ENCODE results near the gene FHOD3. TPM values are rescaled to one million over a fixed set of nuclear protein-coding genes. Genes with fewer than 3 reads are reported as not detected.

The FHOD3 gene
- total and polyA plus RNA-seq, 10 donors = 1.2 to 2.7 (median 1.9) TPM

DNA sequence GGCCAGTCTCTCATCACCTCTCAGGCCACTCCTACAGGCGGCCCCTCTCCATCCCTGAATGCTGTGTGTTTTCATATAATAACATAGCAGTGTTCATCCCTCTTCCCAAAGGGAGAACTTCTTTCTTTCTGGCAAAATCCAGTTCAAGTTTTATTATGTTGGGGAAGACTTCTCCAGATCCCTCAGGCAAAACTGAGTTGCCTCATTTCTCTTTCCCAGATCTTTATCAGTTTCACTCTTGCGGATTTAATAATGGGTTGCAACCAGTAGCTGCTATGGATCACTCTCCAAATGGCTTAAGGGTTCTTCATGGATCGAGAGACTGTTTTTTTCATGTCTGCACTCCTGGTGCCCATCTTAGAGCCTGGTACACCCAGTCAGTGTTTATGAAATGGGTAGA, 129.9 kb downstream of the FHOD3 start:
- intact Hi-C loops (cut with DNase I; ENCODE audit: low total_unique reads) = no loop called here
- 82 to 93% (median 88%) methylated on average over 3 of the region's 3 CpGs for WGBS, 5 donors
- DNase-seq = no peak

DNA sequence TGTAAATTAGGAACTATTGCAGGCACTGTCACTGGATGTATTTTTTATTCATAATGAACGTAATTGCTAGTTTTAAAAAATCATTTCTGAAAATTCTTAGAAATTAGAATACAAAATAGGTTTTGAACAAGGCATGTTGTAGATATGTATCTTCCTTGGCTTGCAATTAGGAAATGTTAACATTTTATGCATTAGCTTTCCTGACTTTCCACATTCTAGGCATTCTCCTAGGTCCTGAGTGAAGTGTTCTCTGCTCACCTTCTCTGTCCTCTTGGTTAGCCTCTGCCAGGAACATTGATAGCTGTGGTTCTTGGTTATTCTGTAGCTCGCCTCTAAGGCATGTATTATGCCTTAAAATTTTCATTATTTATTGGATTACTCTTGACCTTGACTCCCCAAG, 130.3 kb downstream of the FHOD3 start:
- intact Hi-C loops (cut with DNase I; ENCODE audit: low total_unique reads) = no loop called here
- no peaks in the 10 kb centered on the region for H3K4me1 ChIP-seq
- H3K4me3 ChIP-seq = no peak overlapping the region
- WGBS, 5 donors = 68 to 84% (median 77%) methylated on average over 2 of the region's 2 CpGs
- no peaks in the 10 kb centered on the region for H3K36me3 ChIP-seq
- no peaks in the 10 kb centered on the region for H3K9me3 ChIP-seq
- DNase-seq = no peak
- no peak overlapping the region for H3K27ac ChIP-seq
- peaks cover 0 to 5% (median 0%) of the 10 kb centered on the region in 7 donors for H3K27me3 ChIP-seq (replicated peaks in 1 of 7)
- TF ChIP-seq, protein P1, sequence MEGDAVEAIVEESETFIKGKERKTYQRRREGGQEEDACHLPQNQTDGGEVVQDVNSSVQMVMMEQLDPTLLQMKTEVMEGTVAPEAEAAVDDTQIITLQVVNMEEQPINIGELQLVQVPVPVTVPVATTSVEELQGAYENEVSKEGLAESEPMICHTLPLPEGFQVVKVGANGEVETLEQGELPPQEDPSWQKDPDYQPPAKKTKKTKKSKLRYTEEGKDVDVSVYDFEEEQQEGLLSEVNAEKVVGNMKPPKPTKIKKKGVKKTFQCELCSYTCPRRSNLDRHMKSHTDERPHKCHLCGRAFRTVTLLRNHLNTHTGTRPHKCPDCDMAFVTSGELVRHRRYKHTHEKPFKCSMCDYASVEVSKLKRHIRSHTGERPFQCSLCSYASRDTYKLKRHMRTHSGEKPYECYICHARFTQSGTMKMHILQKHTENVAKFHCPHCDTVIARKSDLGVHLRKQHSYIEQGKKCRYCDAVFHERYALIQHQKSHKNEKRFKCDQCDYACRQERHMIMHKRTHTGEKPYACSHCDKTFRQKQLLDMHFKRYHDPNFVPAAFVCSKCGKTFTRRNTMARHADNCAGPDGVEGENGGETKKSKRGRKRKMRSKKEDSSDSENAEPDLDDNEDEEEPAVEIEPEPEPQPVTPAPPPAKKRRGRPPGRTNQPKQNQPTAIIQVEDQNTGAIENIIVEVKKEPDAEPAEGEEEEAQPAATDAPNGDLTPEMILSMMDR (IDR thresholded peaks at IDR 0.05 in 8 of 11, conservative IDR thresholded peaks at IDR 0.05 in 3 of 11) = no peak
- TF ChIP-seq POLR2AphosphoS5 (IDR thresholded peaks at IDR 0.05) (no peak), POLR2A (IDR thresholded peaks at IDR 0.05) (no peak)

More for the DNA sequence above, 129.9 kb downstream of the FHOD3 start:
- Histone ChIP-seq H3K9me3 (no peaks in the 10 kb centered on the region), H3K4me3 (no peak overlapping the region), H3K27me3 (replicated peaks in 1 of 7) (peaks cover 0 to 5% (median 0%) of the 10 kb centered on the region in 7 donors), H3K4me1 (no peaks in the 10 kb centered on the region), H3K27ac (no peak overlapping the region), H3K36me3 (no peaks in the 10 kb centered on the region)
- TF ChIP-seq POLR2AphosphoS5 (IDR thresholded peaks at IDR 0.05) (no peak), POLR2A (IDR thresholded peaks at IDR 0.05) (no peak)
- TF ChIP-seq, protein P1 (IDR thresholded peaks at IDR 0.05 in 8 of 11, conservative IDR thresholded peaks at IDR 0.05 in 3 of 11) = no peak

DNA sequence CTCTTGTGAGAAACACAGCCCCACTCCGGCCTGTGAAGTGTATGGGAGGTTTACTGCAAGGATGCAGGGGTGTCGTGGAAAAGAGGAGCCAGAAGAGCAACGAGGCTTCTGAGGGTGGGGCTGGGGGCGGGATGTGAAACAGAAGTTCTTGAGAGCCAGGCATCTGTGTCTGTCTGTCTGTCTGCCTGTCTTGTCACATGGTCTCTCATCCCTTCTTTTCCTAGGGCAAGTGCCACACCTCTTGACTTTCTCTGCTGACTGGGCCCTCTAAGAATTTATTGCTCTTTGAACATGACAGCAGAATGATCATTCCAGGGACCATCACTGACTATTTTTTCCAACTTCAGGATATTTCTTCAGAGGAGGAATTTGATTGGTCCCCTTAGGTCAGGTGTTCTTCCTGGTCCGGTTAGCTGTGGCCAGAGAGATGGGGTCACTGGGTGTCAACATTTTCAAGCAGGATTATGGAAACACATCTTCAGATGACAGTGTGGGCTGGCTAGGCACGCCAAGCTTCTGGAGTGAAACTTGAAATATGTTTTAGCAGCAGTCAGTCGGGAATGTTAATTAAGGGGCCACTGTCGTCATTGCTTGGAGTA, 131.0 kb downstream of the FHOD3 start:
- no peaks in the 10 kb centered on the region for H3K9me3 ChIP-seq
- DNase-seq = no peak
- intact Hi-C loops (cut with DNase I; ENCODE audit: low total_unique reads) = no loop called here
- no peaks in the 10 kb centered on the region for H3K36me3 ChIP-seq
- H3K4me1 ChIP-seq = no peaks in the 10 kb centered on the region
- H3K27me3 ChIP-seq (replicated peaks in 1 of 7) = peaks cover 0 to 5% (median 0%) of the 10 kb centered on the region in 7 donors
- no peak overlapping the region for H3K4me3 ChIP-seq
- no peak overlapping the region for H3K27ac ChIP-seq
- WGBS, 5 donors = 71 to 79% (median 77%) methylated on average over 8 of the region's 8 CpGs
- TF ChIP-seq POLR2AphosphoS5 (IDR thresholded peaks at IDR 0.05) (no peak), POLR2A (IDR thresholded peaks at IDR 0.05) (no peak)
- TF ChIP-seq, protein P1 (IDR thresholded peaks at IDR 0.05 in 8 of 11, conservative IDR thresholded peaks at IDR 0.05 in 3 of 11) = no peak

DNA sequence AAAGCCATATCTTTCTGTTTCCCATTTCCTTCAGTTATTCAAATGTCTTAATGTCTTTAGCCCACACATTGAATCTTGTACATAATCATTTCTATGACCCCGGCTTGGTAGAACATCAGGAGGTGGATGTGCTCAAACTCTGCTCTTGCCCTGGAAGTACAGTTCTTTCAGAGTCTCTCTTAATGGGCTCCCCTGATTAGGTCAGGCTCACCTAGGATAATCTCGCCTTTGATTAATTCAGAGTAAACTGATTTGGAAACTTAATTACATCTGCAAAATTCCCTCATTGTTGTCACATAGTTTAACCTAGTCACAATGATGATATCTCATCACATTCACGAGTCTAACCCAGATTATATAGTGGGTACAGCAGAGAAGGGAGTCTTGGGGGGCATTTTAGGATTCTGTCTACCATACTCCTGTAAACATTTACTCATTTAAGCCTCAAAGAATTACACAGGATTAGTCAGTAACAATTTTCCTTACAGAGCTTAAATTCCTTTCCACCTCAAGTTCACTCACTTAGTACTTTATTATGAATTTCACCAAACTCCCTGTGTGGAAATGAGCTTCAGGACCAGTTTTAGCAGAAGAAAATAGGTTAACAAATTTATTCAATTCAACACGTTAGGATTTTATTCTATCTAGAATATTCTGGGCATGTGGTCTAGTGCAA, 135.5 kb downstream of the FHOD3 start:
- no peak for TF ChIP-seq POLR2A (IDR thresholded peaks at IDR 0.05)
- TF ChIP-seq, protein P1 (IDR thresholded peaks at IDR 0.05 in 8 of 11, conservative IDR thresholded peaks at IDR 0.05 in 3 of 11) = no peak
- no peak for TF ChIP-seq POLR2AphosphoS5 (IDR thresholded peaks at IDR 0.05)
- intact Hi-C loops (cut with DNase I; ENCODE audit: low total_unique reads) = no loop called here
- H3K27me3 ChIP-seq (replicated peaks in 1 of 7) = no peaks in the 10 kb centered on the region
- no peaks in the 10 kb centered on the region for H3K4me1 ChIP-seq
- no peaks in the 10 kb centered on the region for H3K9me3 ChIP-seq
- WGBS, 5 donors = 79 to 91% (median 82%) methylated on average over 4 of the region's 4 CpGs
- no peak overlapping the region for H3K4me3 ChIP-seq
- DNase-seq = no peak
- H3K36me3 ChIP-seq = no peaks in the 10 kb centered on the region
- H3K27ac ChIP-seq = no peak overlapping the region

All from spleen (tissue), 11 donors.